ENCODE results near the gene PSMA8. TPM values are rescaled to one million over a fixed set of nuclear protein-coding genes. Genes with fewer than 3 reads are reported as not detected.
A peak's percentile ranks its signal among the peaks of the same experiment; 100 is the strongest.

The PSMA8 gene
- total and polyA plus RNA-seq, 2 of the 13 experiments (the other 11 are each of a cell fraction or from before 2014, with no cell fraction given): not detected

DNA sequence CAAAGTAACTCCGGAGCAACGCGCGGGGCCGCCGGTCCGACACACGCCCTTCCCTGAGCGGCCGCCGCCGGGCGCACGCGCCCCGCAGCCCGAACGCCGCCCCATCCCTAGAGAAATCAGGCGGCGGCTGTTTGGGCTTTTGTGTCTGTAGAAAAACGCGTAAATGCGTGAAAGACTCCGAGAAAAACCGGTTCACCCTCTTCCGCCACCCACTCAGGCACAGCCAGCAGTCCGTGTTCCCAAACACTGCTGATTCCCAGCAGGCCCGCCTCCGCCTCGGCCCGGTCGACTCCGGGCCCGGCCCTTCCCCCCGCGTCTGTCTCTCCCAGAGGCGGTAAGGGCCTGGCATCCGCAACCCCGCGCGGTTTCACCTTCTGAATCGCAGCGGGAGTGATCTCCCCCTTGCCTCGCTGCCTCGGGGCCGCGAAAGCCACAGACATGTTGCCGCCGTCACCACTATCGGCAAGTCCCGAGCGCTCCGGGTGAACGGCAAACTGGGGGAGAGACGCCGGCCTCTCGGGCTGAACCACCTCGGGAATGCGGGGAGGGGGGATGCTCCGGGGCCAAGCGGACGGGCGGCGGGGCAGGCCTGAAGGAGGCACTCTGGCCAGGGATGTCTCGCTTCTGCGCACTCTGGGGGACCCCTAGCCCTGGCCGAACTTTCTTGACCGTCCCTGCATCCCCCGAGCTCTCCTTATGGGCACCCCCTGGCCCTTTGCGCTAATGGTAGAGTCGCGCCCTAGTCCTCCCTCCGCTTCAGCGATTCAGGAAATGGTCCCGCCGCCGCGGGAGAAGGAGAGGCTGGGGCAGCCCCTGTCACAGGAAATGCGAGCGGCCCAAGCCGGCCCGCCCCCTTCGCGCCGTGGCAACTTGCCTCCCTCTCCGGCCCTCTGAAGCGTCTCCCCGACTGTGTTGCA lies 43.3 kb upstream of the PSMA8 start, which contains the start of gene SS18 (continued):
- no peak for TF ChIP-seq PAX8 (CRISPR knock-in tag; IDR thresholded peaks at IDR 0.05; ENCODE audit: borderline replicate concordance)
- peak; percentile 57; the same call in 1 of the 2 replicates for TF ChIP-seq ZNF768 (CRISPR knock-in tag; IDR thresholded peaks at IDR 0.05)
- TF ChIP-seq, protein P1, sequence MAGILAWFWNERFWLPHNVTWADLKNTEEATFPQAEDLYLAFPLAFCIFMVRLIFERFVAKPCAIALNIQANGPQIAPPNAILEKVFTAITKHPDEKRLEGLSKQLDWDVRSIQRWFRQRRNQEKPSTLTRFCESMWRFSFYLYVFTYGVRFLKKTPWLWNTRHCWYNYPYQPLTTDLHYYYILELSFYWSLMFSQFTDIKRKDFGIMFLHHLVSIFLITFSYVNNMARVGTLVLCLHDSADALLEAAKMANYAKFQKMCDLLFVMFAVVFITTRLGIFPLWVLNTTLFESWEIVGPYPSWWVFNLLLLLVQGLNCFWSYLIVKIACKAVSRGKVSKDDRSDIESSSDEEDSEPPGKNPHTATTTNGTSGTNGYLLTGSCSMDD (CRISPR knock-in tag; IDR thresholded peaks at IDR 0.05): 0 out of 2 replicates have a peak, but pooled peaks have one; percentile 61
- TF ChIP-seq AGO2 (optimal IDR thresholded peaks at IDR 0.05; ENCODE audit: low read depth, low read length): peak; percentile 64
- TF ChIP-seq, protein P2, sequence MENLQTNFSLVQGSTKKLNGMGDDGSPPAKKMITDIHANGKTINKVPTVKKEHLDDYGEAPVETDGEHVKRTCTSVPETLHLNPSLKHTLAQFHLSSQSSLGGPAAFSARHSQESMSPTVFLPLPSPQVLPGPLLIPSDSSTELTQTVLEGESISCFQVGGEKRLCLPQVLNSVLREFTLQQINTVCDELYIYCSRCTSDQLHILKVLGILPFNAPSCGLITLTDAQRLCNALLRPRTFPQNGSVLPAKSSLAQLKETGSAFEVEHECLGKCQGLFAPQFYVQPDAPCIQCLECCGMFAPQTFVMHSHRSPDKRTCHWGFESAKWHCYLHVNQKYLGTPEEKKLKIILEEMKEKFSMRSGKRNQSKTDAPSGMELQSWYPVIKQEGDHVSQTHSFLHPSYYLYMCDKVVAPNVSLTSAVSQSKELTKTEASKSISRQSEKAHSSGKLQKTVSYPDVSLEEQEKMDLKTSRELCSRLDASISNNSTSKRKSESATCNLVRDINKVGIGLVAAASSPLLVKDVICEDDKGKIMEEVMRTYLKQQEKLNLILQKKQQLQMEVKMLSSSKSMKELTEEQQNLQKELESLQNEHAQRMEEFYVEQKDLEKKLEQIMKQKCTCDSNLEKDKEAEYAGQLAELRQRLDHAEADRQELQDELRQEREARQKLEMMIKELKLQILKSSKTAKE (CRISPR knock-in tag; IDR thresholded peaks at IDR 0.05; ENCODE audit: borderline replicate concordance): peak; percentile 43
- TF ChIP-seq DNMT3B (CRISPR knock-in tag; conservative IDR thresholded peaks at IDR 0.05): 0 out of 2 replicates have a peak, but pooled peaks have one; percentile 11
- TF ChIP-seq RFXANK (CRISPR knock-in tag; IDR thresholded peaks at IDR 0.05): no peak; the same call in 1 of the 2 replicates
- TF ChIP-seq ZNF777 (CRISPR knock-in tag; IDR thresholded peaks at IDR 0.05): peak; percentile 22; the same call in 1 of the 2 replicates
- no peak; the same call in 1 of the 2 replicates for TF ChIP-seq ZMYM2 (CRISPR knock-in tag; IDR thresholded peaks at IDR 0.05)
- no peak for TF ChIP-seq ADNP (CRISPR knock-in tag; IDR thresholded peaks at IDR 0.05)
- 0 out of 2 replicates have a peak, but pooled peaks have one; percentile 9 for TF ChIP-seq ZSCAN21 (CRISPR knock-in tag; IDR thresholded peaks at IDR 0.05; ENCODE audit: borderline replicate concordance)
- TF ChIP-seq, protein P3, sequence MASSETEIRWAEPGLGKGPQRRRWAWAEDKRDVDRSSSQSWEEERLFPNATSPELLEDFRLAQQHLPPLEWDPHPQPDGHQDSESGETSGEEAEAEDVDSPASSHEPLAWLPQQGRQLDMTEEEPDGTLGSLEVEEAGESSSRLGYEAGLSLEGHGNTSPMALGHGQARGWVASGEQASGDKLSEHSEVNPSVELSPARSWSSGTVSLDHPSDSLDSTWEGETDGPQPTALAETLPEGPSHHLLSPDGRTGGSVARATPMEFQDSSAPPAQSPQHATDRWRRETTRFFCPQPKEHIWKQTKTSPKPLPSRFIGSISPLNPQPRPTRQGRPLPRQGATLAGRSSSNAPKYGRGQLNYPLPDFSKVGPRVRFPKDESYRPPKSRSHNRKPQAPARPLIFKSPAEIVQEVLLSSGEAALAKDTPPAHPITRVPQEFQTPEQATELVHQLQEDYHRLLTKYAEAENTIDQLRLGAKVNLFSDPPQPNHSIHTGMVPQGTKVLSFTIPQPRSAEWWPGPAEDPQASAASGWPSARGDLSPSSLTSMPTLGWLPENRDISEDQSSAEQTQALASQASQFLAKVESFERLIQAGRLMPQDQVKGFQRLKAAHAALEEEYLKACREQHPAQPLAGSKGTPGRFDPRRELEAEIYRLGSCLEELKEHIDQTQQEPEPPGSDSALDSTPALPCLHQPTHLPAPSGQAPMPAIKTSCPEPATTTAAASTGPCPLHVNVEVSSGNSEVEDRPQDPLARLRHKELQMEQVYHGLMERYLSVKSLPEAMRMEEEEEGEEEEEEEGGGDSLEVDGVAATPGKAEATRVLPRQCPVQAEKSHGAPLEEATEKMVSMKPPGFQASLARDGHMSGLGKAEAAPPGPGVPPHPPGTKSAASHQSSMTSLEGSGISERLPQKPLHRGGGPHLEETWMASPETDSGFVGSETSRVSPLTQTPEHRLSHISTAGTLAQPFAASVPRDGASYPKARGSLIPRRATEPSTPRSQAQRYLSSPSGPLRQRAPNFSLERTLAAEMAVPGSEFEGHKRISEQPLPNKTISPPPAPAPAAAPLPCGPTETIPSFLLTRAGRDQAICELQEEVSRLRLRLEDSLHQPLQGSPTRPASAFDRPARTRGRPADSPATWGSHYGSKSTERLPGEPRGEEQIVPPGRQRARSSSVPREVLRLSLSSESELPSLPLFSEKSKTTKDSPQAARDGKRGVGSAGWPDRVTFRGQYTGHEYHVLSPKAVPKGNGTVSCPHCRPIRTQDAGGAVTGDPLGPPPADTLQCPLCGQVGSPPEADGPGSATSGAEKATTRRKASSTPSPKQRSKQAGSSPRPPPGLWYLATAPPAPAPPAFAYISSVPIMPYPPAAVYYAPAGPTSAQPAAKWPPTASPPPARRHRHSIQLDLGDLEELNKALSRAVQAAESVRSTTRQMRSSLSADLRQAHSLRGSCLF (CRISPR knock-in tag; IDR thresholded peaks at IDR 0.05; ENCODE audit: borderline replicate concordance): peak; percentile 36; the same call in 1 of the 2 replicates
- no peak for TF ChIP-seq ZNF24 (IDR thresholded peaks at IDR 0.05)
- TF ChIP-seq ZNF558 (CRISPR knock-in tag; IDR thresholded peaks at IDR 0.05; ENCODE audit: borderline replicate concordance): 0 out of 2 replicates have a peak, but pooled peaks have one; percentile 74
- TF ChIP-seq ATF7-NPFF (CRISPR knock-in tag; IDR thresholded peaks at IDR 0.05; ENCODE audit: low read depth): peak; percentile 20; the same call in 1 of the 2 replicates
- TF ChIP-seq DMTF1 (CRISPR knock-in tag; IDR thresholded peaks at IDR 0.05): no peak
- TF ChIP-seq ZNF576 (CRISPR knock-in tag; IDR thresholded peaks at IDR 0.05): no peak

Measured in HepG2 (cell line).